ENCODE measurements around the gene AIMP2.
"Not testable (repeated sequence)": the region's sequence is repeated elsewhere in the genome, so short reads cannot be mapped to it uniquely, and the experiment has no call there.

DNA sequence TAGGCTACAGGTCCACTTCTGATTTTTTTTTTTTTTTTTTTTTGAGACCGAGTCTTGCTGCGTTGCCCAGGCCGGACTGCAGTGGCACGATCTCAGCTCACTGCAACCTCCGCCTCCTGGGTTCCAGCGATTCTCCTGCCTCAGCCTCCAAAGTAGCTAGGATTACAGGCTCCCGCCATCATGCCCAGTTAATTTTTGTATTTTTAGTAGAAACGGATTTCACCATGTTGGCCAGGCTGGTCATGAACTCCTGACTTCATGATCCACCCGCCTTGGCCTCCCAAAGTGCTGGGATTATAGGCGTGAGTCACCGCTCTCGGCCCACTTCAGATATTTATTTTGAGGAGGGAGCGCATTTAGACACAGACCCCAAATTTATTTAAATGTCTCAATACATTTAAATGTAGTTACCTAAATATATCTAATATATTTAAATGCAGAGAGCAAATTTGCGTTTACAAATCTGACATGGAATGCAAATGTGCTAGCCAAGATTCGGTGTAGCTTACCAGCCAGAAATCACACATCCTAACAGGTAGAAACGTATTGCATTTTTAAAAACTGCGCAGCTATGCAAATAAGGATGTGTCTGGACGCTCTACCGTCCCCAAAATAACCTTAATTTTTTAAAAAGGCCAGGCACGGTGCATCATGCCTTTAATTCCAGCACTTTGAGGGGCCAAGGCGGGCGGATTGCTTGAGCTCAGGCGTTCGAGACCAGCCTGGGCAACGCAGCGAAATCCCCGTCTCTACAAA is 1.1 kb upstream of the AIMP2 start:
- not testable (repeated sequence) for TF ChIP-seq EZH2phosphoT487 (IDR thresholded peaks at IDR 0.05; ENCODE audit: borderline replicate concordance); POLR2AphosphoS5 (IDR thresholded peaks at IDR 0.05; ENCODE audit: low read depth, low read length); CEBPB (IDR thresholded peaks at IDR 0.05; ENCODE audit: low read depth); SP1 (IDR thresholded peaks at IDR 0.05; ENCODE audit: low read depth); CBX3 (IDR thresholded peaks at IDR 0.05; ENCODE audit: low read depth); ZFX (IDR thresholded peaks at IDR 0.05); YY1 (IDR thresholded peaks at IDR 0.05; ENCODE audit: extremely low read depth, insufficient replicate concordance, low read depth, low read length); TCF7L2 (IDR thresholded peaks at IDR 0.05; ENCODE audit: borderline replicate concordance, extremely low read depth, insufficient read depth, insufficient read length); ELF1 (IDR thresholded peaks at IDR 0.05; ENCODE audit: borderline replicate concordance, low read depth); JUND (IDR thresholded peaks at IDR 0.05); POLR2A (IDR thresholded peaks at IDR 0.05; ENCODE audit: borderline replicate concordance, extremely low read depth, insufficient read depth, insufficient read length)
- TF ChIP-seq, protein P1, sequence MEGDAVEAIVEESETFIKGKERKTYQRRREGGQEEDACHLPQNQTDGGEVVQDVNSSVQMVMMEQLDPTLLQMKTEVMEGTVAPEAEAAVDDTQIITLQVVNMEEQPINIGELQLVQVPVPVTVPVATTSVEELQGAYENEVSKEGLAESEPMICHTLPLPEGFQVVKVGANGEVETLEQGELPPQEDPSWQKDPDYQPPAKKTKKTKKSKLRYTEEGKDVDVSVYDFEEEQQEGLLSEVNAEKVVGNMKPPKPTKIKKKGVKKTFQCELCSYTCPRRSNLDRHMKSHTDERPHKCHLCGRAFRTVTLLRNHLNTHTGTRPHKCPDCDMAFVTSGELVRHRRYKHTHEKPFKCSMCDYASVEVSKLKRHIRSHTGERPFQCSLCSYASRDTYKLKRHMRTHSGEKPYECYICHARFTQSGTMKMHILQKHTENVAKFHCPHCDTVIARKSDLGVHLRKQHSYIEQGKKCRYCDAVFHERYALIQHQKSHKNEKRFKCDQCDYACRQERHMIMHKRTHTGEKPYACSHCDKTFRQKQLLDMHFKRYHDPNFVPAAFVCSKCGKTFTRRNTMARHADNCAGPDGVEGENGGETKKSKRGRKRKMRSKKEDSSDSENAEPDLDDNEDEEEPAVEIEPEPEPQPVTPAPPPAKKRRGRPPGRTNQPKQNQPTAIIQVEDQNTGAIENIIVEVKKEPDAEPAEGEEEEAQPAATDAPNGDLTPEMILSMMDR (IDR thresholded peaks at IDR 0.05 in 2 of 3, conservative IDR thresholded peaks at IDR 0.05 in 1 of 3; ENCODE audit: borderline replicate concordance in 1 of 3, insufficient read depth in 1 of 3, low read depth in 2 of 3, low read length in 2 of 3), result not testable (repeated sequence)
- TF ChIP-seq, protein P2, sequence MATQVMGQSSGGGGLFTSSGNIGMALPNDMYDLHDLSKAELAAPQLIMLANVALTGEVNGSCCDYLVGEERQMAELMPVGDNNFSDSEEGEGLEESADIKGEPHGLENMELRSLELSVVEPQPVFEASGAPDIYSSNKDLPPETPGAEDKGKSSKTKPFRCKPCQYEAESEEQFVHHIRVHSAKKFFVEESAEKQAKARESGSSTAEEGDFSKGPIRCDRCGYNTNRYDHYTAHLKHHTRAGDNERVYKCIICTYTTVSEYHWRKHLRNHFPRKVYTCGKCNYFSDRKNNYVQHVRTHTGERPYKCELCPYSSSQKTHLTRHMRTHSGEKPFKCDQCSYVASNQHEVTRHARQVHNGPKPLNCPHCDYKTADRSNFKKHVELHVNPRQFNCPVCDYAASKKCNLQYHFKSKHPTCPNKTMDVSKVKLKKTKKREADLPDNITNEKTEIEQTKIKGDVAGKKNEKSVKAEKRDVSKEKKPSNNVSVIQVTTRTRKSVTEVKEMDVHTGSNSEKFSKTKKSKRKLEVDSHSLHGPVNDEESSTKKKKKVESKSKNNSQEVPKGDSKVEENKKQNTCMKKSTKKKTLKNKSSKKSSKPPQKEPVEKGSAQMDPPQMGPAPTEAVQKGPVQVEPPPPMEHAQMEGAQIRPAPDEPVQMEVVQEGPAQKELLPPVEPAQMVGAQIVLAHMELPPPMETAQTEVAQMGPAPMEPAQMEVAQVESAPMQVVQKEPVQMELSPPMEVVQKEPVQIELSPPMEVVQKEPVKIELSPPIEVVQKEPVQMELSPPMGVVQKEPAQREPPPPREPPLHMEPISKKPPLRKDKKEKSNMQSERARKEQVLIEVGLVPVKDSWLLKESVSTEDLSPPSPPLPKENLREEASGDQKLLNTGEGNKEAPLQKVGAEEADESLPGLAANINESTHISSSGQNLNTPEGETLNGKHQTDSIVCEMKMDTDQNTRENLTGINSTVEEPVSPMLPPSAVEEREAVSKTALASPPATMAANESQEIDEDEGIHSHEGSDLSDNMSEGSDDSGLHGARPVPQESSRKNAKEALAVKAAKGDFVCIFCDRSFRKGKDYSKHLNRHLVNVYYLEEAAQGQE (IDR thresholded peaks at IDR 0.05; ENCODE audit: low read depth), result not testable (repeated sequence)
- TF ChIP-seq, protein P3, sequence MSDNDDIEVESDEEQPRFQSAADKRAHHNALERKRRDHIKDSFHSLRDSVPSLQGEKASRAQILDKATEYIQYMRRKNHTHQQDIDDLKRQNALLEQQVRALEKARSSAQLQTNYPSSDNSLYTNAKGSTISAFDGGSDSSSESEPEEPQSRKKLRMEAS (IDR thresholded peaks at IDR 0.05), result not testable (repeated sequence)
